HG03460 (cell line): ENCODE results near the gene NT5C2.
"Not testable (repeated sequence)": the region's sequence is repeated elsewhere in the genome, so short reads cannot be mapped to it uniquely, and the experiment has no call there.

Experiments used
- ATAC-seq: cut with Tn5 transposase; IDR thresholded peaks from one replicate; pipeline ENCODE4 v1.9.1; 2021; ENCODE audit not compliant: unreplicated experiment

The NT5C2 gene

GRCh38 chr10:103095005-103095404 is 98.1 kb downstream of the NT5C2 start:
- ATAC-seq = no peak

- ATAC-seq = no peak
These were observed 102.2 kb downstream of the NT5C2 start for GRCh38 chr10:103090911-103091310.

GRCh38 chr10:103089493-103089892 is 103.6 kb downstream of the NT5C2 start:
- no peak for ATAC-seq

- no peak for ATAC-seq
These were observed 106.3 kb downstream of the NT5C2 start for GRCh38 chr10:103086799-103087198.

GRCh38 chr10:103086261-103086660 is 106.8 kb downstream of the NT5C2 start:
- no peak for ATAC-seq

GRCh38 chr10:103083977-103084320 is 109.1 kb downstream of the NT5C2 start:
- no peak for ATAC-seq

- ATAC-seq = no peak
These were observed 109.7 kb downstream of the NT5C2 start for GRCh38 chr10:103083266-103083976.

GRCh38 chr10:103082683-103083082 is 110.4 kb downstream of the NT5C2 start:
- ATAC-seq = no peak

- no peak for ATAC-seq
These were observed 112.0 kb downstream of the NT5C2 start for GRCh38 chr10:103080891-103081581.

- ATAC-seq = no peak
These were observed 113.1 kb downstream of the NT5C2 start for GRCh38 chr10:103079946-103080345.

GRCh38 chr10:103079100-103079499 is 114.0 kb downstream of the NT5C2 start:
- no peak for ATAC-seq

GRCh38 chr10:103078676-103079075 is 114.4 kb downstream of the NT5C2 start:
- ATAC-seq = no peak

GRCh38 chr10:103078309-103078615 is 114.8 kb downstream of the NT5C2 start:
- no peak for ATAC-seq

- no peak for ATAC-seq
These were observed 115.4 kb downstream of the NT5C2 start for GRCh38 chr10:103077491-103078308.

- no peak for ATAC-seq
These were observed 116.1 kb downstream of the NT5C2 start for GRCh38 chr10:103077020-103077419.

GRCh38 chr10:103072891-103073290 is 120.2 kb downstream of the NT5C2 start:
- ATAC-seq = no peak

- no peak for ATAC-seq
These were observed 120.8 kb downstream of the NT5C2 start for GRCh38 chr10:103072276-103072675.

- ATAC-seq = peak; percentile 59
These were observed 123.4 kb downstream of the NT5C2 start for GRCh38 chr10:103069453-103070331.

GRCh38 chr10:103067956-103068355 is 125.1 kb downstream of the NT5C2 start:
- ATAC-seq = no peak

GRCh38 chr10:103067484-103067883 is 125.6 kb downstream of the NT5C2 start:
- ATAC-seq = no peak

GRCh38 chr10:103067099-103067477 is 126.0 kb downstream of the NT5C2 start:
- ATAC-seq = not testable (repeated sequence)
